HG02870 (cell line): ENCODE measurements around the gene SUSD1.
A peak's percentile ranks its signal among the peaks of the same experiment; 100 is the strongest.

ENCODE experiments used
- ATAC-seq: cut with Tn5 transposase; IDR thresholded peaks from one replicate; pipeline ENCODE4 v1.9.1; 2021; ENCODE audit warnings: mild to moderate bottlenecking, moderate library complexity; ENCODE audit not compliant: unreplicated experiment

SUSD1 gene

DNA sequence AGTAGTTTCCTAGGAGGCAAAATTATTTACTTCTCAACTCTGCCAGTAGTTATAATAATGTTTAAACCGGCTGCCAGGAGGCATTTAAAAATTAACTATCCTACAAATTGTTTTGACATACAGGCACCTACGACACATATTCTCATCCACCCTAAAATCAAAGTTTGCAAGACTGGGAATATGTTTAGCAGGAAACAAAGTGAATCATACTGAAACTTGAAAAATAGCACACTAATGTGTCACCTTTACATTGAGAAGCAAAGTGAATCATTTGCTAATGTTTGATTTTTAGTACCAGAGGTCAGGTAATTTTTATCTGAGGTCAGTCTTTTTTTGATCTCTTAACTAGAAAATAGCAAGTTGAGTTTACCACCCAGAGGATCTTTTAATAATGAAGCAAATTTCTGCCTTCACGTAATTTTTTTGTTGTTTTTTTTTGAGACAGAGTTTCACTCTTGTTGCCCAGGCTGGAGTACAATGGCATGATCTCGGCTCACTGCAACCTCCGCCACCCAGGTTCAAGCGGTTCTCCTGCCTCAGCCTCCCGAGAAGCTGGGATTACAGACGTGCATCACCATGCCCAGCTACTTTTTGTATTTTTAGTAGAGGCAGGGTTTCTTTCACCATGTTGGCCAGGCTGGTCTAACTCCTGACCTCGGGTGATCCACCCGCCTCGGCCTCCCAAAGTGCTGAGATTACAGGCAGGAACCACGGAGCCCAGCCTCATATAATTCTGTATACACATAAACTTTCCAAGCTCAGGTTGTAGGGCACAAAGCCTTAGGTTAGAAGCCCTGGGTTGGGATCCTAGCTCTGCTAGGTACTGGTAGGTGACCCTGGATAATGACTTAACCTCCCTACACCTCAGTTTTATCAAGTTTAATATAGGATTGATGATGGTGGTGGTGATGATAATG lies 154.2 kb downstream of the SUSD1 start:
- ATAC-seq = no peak

DNA sequence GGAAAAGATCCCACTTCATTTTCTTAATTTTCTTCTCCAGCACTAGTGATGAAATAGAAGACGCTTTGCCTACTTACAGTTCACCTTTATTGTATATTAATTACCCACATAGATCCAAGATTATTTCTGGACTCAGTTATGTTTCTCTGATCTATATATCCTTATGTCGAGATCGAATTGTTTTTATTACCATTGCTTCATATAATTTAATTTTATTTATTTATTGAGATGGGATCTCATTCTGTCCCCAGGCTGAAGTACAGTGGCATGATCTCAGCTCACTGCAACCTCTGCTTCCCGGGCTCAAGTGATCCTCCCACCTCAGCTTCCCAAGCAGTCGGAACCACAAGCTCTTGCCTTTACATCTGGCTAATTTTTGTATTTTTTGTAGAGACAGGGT lies 157.2 kb downstream of the SUSD1 start:
- ATAC-seq = no peak

DNA sequence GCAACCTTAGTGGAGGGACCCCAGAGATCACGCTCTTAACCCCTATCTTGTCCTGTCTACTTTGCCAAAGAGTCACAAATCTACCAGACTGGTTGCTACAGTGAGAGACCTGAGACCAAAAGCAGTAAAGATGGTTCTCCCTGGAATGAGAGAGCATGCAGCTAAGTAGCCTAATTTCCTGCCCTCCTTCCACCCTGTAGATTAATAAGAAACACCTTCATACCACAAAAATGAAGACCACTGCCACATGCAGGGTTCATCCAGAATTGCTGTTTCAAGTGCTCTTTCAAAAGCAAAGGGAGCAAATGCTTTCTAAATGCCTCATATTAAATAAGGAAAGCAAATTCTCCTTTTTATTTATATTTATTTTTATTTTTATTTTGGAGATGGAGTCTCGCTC lies 159.4 kb downstream of the SUSD1 start:
- ATAC-seq = no peak

DNA sequence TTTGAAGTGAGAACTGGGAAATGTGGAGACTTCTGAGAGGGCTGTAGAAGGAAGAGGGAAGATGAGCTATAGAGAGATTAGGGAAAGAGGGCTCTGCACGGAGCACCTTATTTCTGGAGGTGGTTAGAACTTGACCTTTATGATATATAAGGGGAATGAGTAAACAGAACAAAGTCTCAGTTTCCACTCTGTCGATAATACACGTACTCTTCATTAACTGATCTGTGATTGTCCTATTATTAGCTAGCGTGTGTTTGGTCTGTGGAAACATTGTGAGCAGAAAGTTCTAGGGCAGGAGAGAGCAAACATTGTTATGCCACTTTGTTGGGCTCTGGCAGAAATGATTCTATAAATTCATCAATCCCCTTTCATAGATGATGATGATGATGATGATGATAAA lies 159.9 kb downstream of the SUSD1 start:
- ATAC-seq = no peak

DNA sequence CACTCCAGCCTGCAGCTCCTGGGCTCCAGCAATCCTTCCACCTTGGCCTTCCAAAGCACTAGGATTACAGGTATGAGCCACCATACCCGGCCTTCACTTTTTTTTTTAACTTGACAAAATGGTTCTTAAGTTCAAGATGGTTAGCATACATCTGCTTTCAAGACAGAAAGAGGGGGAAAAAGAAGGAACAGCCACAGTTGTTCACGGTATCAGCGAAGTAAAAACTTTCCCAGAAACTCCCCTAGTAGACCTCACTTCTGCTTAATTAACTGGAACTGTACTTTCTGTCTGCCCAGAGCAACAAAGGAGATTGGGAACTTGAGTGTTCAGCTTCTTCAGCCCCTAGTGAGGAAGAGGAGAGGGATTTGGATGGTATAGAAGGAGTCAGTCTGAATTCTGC lies 161.8 kb downstream of the SUSD1 start:
- no peak for ATAC-seq

GRCh38 chr9:112012026-112012902 lies 162.8 kb downstream of the SUSD1 start:
- ATAC-seq = peak; percentile 83

DNA sequence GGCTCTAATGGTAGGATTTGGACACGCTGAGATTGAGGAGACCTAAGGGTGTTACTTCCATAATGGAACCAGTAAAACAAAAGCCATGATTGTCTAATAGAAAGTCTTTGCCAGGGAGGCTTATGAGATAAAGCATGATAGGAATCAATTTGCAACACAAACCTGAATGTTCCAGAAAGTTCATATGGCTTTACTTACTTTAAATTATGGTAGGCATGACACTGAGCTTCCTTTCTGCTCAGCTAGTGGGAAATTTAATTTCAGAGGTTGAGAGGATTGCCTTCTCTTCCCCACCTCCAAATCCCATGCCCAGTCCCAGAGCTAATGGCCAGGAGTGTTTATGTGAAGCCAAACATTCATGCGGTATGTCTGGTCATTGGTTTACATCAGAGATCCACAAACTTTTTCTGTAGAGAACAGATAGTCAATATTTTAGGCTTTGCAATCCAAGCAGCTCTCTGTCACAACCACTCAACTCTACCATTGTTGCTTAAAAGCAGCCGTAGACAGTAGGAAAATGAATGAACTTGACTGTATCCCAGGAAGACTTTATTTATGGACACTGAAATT lies 164.0 kb downstream of the SUSD1 start:
- no peak for ATAC-seq

- ATAC-seq = no peak
These were observed 164.6 kb downstream of the SUSD1 start for GRCh38 chr9:112010537-112010936.

DNA sequence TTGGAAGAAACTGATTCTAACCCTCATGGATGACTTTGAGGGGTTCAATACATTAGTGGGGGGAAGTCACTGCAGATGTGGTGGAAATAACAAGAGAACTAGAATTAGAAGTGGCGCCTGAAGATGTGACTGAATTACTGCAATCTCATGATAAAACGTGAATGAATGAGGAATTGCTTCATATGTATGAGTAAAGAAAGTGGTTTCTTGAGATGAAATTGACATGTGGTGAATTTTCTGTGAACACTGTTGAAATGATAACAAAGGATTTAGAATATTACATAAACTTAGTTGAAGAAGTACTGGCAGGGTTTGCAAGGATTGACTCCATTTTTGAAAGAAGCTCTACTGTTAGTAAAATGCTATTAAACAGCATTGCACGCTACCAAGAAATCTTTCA lies 165.4 kb downstream of the SUSD1 start:
- ATAC-seq = no peak

- no peak for ATAC-seq
These were observed 167.4 kb downstream of the SUSD1 start for GRCh38 chr9:112007575-112008240.

DNA sequence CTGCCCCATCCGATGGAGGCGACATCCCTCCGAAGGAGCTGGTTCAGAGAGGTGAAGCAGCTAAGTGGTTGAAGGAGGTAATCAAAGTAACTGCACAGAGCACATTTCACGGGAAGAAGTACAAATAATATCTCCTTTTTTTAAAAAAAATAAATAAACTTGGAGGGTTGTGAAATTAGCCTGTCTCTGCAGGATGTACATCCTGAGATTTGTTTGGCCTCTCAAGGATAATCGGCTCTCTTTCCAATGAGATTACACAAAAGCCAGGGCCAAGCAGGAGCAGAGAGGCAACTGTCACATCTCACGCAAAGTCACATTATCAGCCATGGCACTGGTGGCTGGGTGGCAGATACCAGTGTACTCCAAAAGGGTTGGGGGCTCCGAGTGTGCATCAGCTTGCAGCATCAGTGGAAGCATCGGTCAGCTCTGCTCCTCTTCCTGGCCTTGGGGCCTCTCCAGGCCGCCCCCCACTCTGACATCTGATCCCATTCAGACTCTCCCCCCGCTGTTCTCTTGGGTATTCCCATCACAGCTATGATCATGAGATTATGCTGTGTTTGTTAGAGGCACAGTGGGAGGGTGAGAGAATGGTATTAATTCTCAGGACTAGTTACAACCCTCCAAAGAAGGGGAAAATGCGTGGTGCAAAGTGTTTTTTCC lies 168.6 kb downstream of the SUSD1 start:
- no peak for ATAC-seq

GRCh38 chr9:112005939-112006338 lies 169.2 kb downstream of the SUSD1 start:
- ATAC-seq = no peak

GRCh38 chr9:112003538-112003937 lies 171.6 kb downstream of the SUSD1 start:
- ATAC-seq = peak; percentile 45

DNA sequence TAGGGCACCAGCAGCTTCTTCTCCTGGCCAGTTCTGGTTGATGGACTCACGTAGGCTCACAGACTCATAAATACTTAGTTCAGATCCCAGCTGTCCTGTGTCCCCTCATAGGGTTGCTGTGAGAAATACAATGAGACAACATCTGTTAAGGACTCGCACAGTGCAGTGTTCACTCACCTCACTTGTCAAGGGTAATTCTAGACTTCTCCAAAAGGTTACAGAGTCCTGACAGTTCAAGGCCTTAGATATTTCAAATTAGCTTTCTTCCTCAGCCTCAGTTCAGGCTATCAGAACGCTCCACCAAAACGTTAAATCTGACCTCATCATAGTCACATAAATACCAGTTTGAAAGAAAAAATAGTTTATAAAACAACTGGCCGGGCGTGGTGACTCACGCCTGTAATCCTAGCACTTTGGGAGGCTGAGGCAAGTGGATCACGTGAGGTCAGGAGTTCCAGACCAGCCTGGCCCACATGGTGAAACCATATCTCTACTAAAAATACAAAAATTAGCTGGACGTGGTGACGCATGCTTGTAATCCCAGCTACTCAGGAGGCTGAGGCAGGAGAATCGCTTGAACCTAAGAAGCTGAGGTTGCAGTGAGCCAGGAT lies 172.1 kb downstream of the SUSD1 start:
- no peak for ATAC-seq

- ATAC-seq = no peak
These were observed 172.8 kb downstream of the SUSD1 start for GRCh38 chr9:112002131-112002846.

GRCh38 chr9:112000743-112001142 lies 174.4 kb downstream of the SUSD1 start:
- no peak for ATAC-seq

GRCh38 chr9:111999319-111999718 lies 175.8 kb downstream of the SUSD1 start:
- ATAC-seq = no peak

- no peak for ATAC-seq
These were observed 177.3 kb downstream of the SUSD1 start for GRCh38 chr9:111997831-111998230.

GRCh38 chr9:111994831-111995458 lies 180.2 kb downstream of the SUSD1 start:
- ATAC-seq = no peak
